ENCODE measurements around the gene MOB3B.
"Not testable (repeated sequence)": the region's sequence is repeated elsewhere in the genome, so short reads cannot be mapped to it uniquely, and the experiment has no call there.

MOB3B gene

DNA sequence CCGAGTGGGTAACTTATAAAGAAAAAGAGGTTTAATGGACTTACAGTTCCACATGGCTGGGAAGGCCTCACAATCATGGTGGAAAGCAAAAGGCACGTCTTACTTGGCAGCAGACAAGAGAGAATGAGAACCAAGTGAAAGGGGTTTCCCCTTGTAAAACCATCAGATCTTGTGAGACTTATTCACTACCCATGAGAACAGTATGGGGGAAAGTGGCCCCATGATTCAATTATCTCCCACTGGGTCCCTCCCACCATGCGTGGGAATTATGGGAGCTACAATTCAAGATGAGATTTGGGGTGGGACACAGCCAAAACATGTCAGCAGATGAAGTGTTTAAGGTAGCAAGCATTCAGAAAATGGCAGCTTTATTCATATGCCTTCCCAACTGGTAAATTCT, 81.3 kb downstream of the MOB3B start:
- not testable (repeated sequence) for DNase-seq (ENCODE audit: low read depth in 2 of 2)

DNA sequence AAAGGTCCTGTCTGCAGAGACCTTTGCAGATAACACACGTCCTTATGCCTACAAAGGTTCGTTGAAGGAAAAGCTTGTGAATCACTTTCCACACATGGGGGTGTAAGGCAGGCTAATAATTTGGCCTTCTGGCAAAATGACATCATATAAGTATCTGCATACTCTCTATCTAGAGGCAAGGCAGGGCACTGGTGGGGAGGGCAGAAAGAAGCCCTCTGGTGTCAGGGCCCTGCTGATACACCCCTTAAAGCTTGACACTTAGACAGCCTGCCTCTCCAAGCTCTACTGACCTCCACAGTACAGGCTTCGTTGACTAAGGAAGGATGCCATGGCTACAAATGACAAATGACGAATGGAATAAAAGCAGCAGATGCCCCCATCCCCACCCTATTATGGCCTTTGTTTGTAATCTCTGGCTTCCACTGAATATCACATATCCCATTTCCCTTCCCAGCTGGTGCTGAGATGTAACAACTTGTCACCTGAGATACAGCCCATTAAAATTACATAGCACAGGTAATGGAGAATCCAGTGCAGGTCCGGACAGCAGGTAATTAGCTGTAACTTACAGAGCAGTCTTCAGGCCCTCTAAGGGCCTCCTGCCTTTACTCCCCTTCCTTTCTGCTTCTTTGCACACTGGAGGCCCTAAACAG, 82.5 kb downstream of the MOB3B start:
- DNase-seq (ENCODE audit: low read depth in 2 of 2), result no peak

DNA sequence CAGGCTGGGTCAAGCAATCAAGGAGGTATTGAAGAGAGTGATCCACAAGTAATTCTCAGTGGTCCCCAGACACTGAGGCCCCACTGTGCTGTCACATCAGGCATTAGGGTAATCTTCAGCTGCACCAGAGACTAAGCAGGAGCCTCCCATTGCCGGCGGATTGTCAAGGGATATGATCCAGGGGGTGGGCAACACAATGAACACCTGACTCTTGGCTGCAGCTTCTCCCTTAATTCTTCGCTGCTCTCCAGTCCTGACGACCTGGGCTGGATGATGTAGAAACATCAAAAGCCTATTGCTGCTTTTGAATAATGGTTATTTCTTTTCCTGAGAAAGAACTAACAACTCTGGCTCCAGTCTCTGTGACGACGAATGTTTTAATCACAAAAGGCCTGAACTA, 83.9 kb downstream of the MOB3B start:
- DNase-seq (ENCODE audit: low read depth in 2 of 2), result no peak

DNA sequence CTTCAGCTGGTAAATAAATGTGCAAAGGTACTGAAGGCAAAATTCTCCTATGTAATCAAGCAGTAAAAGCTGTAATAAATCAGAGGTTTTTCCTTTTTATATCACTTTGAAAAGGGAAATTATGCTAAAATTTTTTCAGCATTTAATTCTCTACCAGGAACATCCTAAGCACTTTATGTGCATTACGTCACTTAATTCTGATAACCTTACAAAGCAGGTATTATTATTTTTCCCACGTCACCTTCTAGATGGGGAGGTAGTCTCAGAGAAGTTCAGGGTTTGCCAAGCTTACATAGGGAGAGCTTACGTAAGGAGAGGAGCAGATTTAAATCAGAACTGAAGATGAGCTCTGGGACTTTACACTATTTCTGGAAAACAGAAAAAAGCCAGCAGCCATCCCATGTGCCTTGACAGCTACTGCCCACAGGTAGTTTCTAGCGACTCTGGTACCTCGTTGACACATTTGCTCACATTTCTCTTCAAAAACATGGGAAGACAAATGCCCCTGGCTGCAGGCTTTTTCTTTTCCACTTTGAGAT, 84.5 kb downstream of the MOB3B start:
- DNase-seq (ENCODE audit: low read depth in 2 of 2), result no peak

DNA sequence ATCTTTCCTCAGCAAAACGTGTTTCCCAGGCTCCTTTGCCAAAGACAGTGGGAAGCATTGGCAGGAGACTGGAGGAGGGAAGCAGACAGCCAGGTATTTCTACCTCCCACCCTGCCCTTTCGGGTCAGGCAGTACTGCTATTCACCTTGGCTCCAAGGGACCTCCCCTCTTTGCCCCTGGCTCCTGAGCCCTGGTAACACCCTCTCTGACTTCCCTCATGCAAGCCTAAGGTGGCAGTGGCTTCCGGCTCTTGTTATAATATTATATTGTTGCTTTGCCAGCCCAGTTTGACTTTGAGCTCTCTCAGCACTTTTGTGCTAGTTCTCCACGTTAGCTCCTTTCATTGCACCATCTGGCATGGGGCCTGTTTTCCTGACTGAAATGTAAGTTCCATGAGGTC, 87.2 kb downstream of the MOB3B start:
- no peak for DNase-seq (ENCODE audit: low read depth in 2 of 2)

- DNase-seq (ENCODE audit: low read depth in 2 of 2), result no peak
These were observed 87.9 kb downstream of the MOB3B start for GRCh38 chr9:27441741-27442070.

GRCh38 chr9:27440888-27441740, 88.5 kb downstream of the MOB3B start:
- DNase-seq (ENCODE audit: low read depth in 2 of 2), result no peak

DNA sequence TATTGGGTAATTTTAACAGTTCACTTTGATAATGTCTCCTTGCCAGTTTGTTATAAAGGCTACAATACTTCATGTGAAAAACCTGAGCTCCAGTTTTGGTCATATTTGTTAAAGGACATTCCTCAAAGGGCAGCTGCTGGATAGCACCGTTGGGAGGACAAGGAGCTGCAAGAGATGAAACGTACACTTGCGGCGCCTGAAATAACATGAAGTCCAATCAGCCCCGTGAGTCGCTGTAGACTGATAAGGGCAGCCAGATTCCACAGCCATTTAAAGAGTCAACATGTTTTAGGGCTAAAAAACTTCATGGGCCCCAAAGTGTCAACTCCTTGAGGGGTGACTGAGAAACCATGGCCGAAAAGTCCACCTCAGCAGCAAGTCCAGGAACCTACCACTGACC, 91.1 kb downstream of the MOB3B start:
- DNase-seq (ENCODE audit: low read depth in 2 of 2), result no peak

GRCh38 chr9:27437652-27438373, 91.8 kb downstream of the MOB3B start:
- DNase-seq (ENCODE audit: low read depth in 2 of 2), result no peak

GRCh38 chr9:27436234-27436633, 93.4 kb downstream of the MOB3B start:
- DNase-seq (ENCODE audit: low read depth in 2 of 2), result no peak

- no peak for DNase-seq (ENCODE audit: low read depth in 2 of 2)
These were observed 95.8 kb downstream of the MOB3B start for GRCh38 chr9:27433631-27434325.

DNA sequence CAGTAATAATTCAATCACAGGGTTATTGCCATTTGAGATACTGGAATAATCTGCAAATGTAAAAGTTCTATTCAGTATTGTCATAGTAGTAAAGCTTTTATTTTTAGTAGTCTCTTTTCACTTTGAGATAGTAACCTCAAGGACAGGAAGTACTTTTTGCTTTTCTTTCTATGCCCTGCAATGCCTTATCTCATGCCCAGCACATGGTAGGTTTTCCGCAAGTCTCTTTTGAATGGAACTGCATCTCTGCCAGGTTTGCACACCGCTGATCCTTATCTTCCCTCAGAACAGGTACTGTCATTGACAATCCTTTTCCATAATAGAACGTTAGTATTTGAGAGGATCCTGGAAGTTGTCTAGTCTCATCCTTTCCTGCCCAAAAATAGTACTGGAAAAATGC, 97.3 kb downstream of the MOB3B start:
- DNase-seq (ENCODE audit: low read depth in 2 of 2), result no peak

GRCh38 chr9:27431543-27432147, 98.0 kb downstream of the MOB3B start:
- DNase-seq (ENCODE audit: low read depth in 2 of 2), result no peak

DNA sequence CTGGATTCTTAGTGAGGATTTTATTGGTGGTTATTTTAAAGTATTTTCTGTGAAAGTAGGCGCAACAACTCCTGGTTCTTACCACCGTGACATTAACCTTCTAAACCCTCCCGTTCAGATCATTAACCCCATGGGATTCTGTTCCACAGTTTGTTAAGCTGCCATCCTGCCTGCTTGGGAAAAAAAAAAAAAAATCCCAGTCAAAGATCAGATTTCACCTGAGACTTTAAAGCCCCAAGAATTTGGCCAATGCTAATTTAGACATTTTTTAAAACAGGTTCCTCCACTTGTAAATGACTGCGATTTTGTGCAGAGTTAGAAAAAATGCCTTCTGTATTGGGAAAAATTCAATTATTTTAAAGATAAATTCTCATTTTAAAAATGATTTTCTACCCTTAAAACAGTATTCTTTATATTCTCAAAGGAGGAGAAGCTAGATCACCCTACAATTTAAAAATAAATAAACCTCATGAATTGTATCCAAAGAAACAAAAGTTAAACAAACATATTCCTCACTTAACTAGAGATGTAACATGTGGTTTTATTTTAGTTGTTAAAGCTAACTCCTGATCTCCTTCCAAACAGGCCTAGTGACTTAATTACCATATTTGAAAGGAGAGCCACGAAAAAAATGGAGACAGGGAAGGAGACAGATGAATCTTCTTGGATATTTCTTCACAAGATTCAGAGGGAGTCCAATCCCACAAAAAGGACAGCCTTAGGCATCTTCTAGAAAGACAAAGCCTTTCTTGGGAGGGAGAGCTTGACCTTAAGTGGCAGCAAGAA, 98.7 kb downstream of the MOB3B start:
- DNase-seq (ENCODE audit: low read depth in 2 of 2), result no peak

- no peak for DNase-seq (ENCODE audit: low read depth in 2 of 2)
These were observed 99.7 kb downstream of the MOB3B start for GRCh38 chr9:27429917-27430316.

DNA sequence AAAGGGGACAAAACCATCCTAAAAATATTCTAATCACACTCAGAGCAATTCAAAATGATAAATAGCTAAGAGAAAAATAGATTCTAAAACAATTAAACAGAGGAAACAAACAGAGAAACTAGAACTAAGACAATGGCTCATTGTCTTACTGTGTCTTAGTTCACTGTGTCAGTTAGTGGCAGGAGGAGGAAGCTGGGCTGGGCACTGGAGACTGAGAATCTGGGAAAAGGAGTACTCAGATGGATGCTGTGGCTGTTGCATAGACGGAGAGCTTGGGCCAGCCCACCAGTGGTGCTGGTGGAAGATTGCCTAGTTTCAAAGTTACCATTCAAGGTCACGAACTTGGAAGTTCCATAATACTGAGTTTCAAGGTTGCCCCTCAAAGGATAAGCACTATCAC, 100.2 kb downstream of the MOB3B start:
- DNase-seq (ENCODE audit: low read depth in 2 of 2), result no peak

DNA sequence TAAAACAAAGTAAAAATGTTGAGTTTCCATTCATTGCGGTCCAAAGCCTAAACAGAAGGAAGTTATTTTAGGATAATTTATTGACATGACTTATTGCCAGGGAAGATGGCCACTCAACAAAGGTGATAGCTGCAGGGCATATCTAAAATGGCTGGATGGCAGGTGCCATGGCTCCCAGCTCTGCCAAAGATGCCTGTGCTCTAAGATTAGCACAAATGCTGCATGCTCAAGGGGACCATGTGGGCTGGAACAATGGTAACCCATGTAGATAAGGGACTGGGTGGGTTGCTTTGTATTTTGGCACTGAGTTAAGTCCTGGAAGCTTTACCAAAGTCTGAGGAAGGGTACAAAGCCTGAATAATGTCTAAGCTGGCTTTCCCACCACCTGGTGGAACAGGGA, 101.1 kb downstream of the MOB3B start:
- no peak for DNase-seq (ENCODE audit: low read depth in 2 of 2)

DNA sequence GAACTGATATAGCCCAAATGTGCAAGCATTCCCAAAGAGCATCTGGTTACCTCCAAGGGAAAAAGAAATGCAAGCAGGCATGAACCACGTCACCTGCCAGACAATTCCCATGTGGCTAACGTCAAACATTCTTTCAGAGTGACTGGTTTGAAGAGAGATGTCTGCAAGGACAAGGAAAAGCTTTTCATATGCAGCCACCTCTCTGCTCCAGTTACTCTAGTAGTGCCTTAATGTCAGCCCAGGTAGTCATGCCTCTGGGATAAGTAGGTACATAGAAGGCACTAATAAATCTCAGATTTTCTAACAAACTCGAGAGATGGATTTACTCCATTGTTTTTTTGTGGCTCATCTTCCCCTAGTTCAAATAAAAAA, 102.4 kb downstream of the MOB3B start:
- DNase-seq (ENCODE audit: low read depth in 2 of 2), result no peak

DNA sequence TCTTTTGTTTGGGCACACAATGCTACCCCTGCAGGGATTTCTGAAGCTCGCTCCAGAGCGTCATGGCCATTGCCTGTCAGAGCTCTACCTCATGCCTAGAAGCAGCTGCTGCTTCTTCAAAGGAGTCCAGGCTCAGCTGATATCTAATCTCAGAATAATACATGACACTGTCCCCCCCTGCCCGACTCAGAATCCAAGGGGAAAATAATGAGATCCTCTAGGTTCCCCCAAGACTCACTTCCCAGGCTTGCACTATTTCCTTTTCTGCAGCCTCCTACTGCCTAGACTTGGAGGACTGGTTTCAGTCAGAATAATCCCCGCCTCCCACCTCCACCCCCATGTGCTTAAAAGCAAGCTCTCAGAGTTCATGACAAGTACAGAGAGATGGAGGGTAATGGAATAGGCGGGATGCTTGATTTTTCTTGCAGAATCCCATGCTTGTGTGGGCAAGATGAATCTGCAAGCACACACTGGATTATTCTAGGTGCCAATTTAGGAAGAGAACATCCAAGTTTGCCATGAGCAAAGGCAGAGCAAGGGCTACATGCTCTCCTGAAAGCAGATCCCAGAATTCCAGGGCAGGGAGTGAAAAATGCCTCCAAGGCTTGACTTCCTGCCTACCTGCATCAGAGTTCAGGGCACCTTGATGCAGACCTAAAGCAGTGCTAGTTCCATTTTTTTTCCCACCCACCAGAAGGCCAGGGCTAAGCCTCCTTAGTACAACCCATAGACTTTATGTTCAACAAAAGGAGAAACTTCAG, 102.9 kb downstream of the MOB3B start:
- DNase-seq (ENCODE audit: low read depth in 2 of 2), result no peak

All from stimulated activated CD4-positive, alpha-beta T cell treated with anti-CD3 and anti-CD28 coated beads, Interleukin-12 subunit alpha, Interleukin-12 subunit beta, amount 100 ng/mL, for 24 hours (primary cell).